ENCODE results near the gene PCBP3. TPM values are rescaled to one million over a fixed set of nuclear protein-coding genes. Genes with fewer than 3 reads are reported as not detected.

The PCBP3 gene
- total RNA-seq, 6 experiments from 2014 or later, result not detected

DNA sequence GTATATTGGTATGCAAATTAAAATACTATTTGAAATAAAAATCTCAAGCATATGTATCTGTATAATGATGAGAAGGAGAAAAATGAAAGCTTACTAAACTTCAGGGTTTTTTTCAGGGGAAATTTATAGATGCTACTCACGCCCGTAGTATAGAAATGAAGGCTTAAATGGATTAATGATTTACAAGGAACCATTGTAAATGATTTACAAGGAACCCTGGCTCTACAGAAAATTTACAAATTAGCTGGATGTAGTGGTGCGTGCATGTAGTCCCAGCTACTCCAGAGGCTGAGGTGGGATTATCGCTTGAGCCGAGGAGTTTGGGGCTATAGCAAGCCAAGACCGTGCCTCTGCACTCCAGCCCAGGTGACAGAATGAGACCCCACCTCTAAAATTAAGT lies 150.5 kb downstream of the PCBP3 start:
- no peaks in the 10 kb centered on the region for H3K36me3 Mint-ChIP-seq (ENCODE audit: low read depth)
- no peaks in the 10 kb centered on the region for H3K4me1 Mint-ChIP-seq (ENCODE audit: low read depth)
- H3K27ac Mint-ChIP-seq, result no peak overlapping the region
- H3K4me3 Mint-ChIP-seq, result no peak overlapping the region
- DNase-seq, result no peak
- no peaks in the 10 kb centered on the region; the same call in 1 of the 2 replicates for H3K9me3 Mint-ChIP-seq
- TF ChIP-seq CTCF (IDR thresholded peaks at IDR 0.05), result no peak
- H3K27me3 Mint-ChIP-seq (ENCODE audit: insufficient read depth), result peaks cover 34% of the 10 kb centered on the region

- Mint-ChIP-seq H3K9me3 (no peaks in the 10 kb centered on the region), H3K27ac (no peak overlapping the region), H3K4me1 (ENCODE audit: low read depth) (no peaks in the 10 kb centered on the region), H3K36me3 (ENCODE audit: low read depth) (no peaks in the 10 kb centered on the region), H3K27me3 (ENCODE audit: insufficient read depth) (peaks cover 23% of the 10 kb centered on the region), H3K4me3 (no peak overlapping the region)
- TF ChIP-seq CTCF (IDR thresholded peaks at IDR 0.05), result no peak
- DNase-seq, result no peak
These were observed 152.5 kb downstream of the PCBP3 start for GRCh38 chr21:45796003-45796402.

DNA sequence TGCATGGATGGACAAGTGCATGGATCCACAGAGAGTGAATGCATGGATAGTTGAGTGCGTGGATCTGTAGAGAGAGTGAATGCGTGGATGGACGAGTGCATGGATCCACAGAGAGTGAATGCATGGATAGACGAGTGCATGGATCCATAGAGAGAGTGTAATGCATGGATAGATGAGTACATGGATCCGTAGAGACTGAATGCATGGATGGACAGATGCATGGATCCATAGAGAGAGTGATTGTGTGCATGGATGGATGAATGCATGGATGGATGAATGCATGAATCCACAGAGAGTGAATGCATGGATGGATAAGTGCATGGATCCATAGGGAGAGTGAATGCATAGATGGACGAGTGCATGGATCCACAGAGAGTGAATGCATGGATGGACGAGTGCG lies 153.8 kb downstream of the PCBP3 start:
- TF ChIP-seq CTCF (IDR thresholded peaks at IDR 0.05), result no peak
- Mint-ChIP-seq H3K4me1 (ENCODE audit: low read depth) (no peaks in the 10 kb centered on the region), H3K27ac (no peak overlapping the region), H3K4me3 (no peak overlapping the region), H3K9me3 (no peaks in the 10 kb centered on the region), H3K27me3 (ENCODE audit: insufficient read depth) (peaks cover 25% of the 10 kb centered on the region), H3K36me3 (ENCODE audit: low read depth) (no peaks in the 10 kb centered on the region)
- no peak for DNase-seq

DNA sequence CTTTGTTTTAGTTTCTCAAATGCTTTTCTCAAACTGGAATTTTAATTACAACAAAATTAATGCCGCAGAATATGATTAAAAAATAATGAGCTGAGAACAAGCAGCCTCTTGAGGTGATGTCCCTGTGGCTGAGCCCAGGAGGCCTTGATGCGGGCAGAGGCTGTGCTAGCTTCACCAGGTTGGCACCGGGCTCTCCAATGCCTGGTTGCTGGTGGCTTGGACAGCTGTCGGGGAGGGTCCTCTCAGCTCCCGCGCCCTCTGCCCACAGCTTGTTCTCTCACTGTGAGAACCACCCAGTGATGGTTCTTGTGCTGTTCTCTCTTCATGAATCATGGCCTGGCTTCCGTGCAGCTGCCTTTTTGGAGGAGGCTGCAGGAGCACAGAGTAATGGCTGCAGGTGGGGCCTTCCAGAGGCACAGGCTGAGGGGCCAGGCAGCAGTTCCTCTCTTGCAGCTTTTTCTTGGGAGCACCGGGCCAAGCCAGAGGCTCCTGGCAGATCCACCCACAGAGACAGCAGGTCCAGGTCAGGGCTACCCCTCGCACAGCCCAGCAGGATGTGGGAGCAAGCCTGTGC lies 156.3 kb downstream of the PCBP3 start:
- H3K27ac Mint-ChIP-seq, result no peak overlapping the region
- no peak for TF ChIP-seq CTCF (IDR thresholded peaks at IDR 0.05)
- no peak for DNase-seq
- H3K9me3 Mint-ChIP-seq, result no peaks in the 10 kb centered on the region
- no peaks in the 10 kb centered on the region for H3K36me3 Mint-ChIP-seq (ENCODE audit: low read depth)
- H3K4me1 Mint-ChIP-seq (ENCODE audit: low read depth), result no peaks in the 10 kb centered on the region
- no peak overlapping the region for H3K4me3 Mint-ChIP-seq
- H3K27me3 Mint-ChIP-seq (ENCODE audit: insufficient read depth), result peaks cover 36% of the 10 kb centered on the region

DNA sequence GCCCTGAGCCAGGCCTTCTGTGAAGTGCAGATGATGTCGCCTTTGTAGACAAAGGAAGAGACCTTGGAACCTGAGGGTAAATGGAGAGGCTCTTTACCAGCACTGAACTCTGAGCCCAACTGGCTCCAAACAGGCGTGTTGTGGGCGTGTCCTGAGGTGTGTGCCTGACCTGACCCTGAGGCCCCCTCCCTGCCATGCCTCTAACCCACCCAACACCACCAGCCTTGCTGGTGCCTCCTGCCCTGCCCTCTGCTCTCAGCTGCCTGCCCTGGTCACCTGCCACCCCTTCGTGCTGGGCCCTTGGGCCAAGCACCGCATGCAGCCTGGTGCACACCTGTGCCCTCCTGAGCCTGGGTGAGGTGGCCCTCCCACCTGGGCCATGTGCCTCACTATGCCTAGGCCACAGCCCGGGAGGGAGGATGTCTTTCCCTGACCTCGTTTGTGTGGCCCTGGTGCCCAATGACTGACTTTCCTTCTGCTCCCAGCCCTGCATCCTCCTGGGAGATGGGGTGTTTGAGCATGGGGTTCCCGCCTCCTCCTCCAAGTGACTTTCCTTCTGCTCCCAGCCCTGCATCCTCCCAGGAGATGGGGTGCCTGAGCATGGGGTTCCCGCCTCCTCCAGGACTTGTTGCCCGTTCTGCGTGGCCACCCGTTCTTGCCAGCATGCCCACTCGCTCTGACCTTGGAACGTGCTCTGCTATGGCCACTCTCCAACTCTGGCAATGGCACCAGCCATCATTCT lies 157.0 kb downstream of the PCBP3 start:
- H3K27me3 Mint-ChIP-seq (ENCODE audit: insufficient read depth), result peaks cover 38% of the 10 kb centered on the region
- TF ChIP-seq CTCF (IDR thresholded peaks at IDR 0.05), result no peak
- H3K4me1 Mint-ChIP-seq (ENCODE audit: low read depth), result no peaks in the 10 kb centered on the region
- H3K9me3 Mint-ChIP-seq, result no peaks in the 10 kb centered on the region
- no peak for DNase-seq
- no peak overlapping the region for H3K4me3 Mint-ChIP-seq
- no peaks in the 10 kb centered on the region for H3K36me3 Mint-ChIP-seq (ENCODE audit: low read depth)
- no peak overlapping the region for H3K27ac Mint-ChIP-seq

Measured in HFFc6 (cell line).